Stomach (tissue), 9 donors: ENCODE measurements around the gene SAMD15. TPM values are rescaled to one million over a fixed set of nuclear protein-coding genes. Genes with fewer than 3 reads are reported as not detected.

Experiments used
- DNase-seq, 2 donors: peaks; one replicate each; pipeline versions ENCODE4 v3.0.0 to v3.0.0-alpha.2; 2013 to 2019
- H3K27ac ChIP-seq, 5 donors: fragments of 200-600 bp in 4 of 5; sonication (generic) in 4 of 5; one replicate each; pipeline ENCODE4 v1.5.1; 2013 to 2019; ENCODE audit warnings: mild to moderate bottlenecking in 1 of 5, moderate library complexity in 1 of 5
- H3K27me3 ChIP-seq, 3 donors: fragments of 200-600 bp; sonication (generic); one replicate each; pipeline ENCODE4 v1.5.1; 2017 to 2019; ENCODE audit warnings: mixed run types in 1 of 3
- H3K36me3 ChIP-seq, 4 donors: fragments of 200-600 bp; sonication (generic); 1 replicate in 3 of 4; 2 replicates in 1 of 4; pipeline ENCODE4 v1.5.1; 2016 to 2019
- H3K4me1 ChIP-seq, 4 donors: fragments of 200-600 bp; sonication (generic); one replicate each; pipeline ENCODE4 v1.5.1; 2016 to 2019
- H3K4me3 ChIP-seq, 4 donors: fragments of 200-600 bp; sonication (generic) in 3 of 4; one replicate each; pipeline ENCODE4 v1.5.1; 2016 to 2019; ENCODE audit warnings: mild to moderate bottlenecking in 1 of 4
- H3K9me3 ChIP-seq, 4 donors: fragments of 200-600 bp; sonication (generic); one replicate each; pipeline ENCODE4 v1.5.1; 2016 to 2019
- CTCF ChIP-seq, 7 experiments: fragments of 450-650 bp in 4 of 7; fragments of 200-600 bp in 3 of 7; sonication (generic) in 3 of 7; IDR thresholded peaks; one replicate each; pipeline ENCODE4 v1.5.1; 2016 to 2019; ENCODE audit warnings: antibody characterized with exemption in 7 of 7, control low read depth in 2 of 7, mild to moderate bottlenecking in 1 of 7
- EP300 ChIP-seq: sonication (generic); formaldehyde crosslinking; IDR thresholded peaks from one replicate; pipeline ENCODE4 v1.6.1; 2017; ENCODE audit warnings: antibody characterized with exemption
- POLR2A ChIP-seq, 4 donors: fragments of 450-650 bp; IDR thresholded peaks; one replicate each; pipeline ENCODE4 v1.6.1; 2016; ENCODE audit warnings: antibody characterized with exemption in 4 of 4, control low read depth in 2 of 4, mild to moderate bottlenecking in 1 of 4, moderate library complexity in 1 of 4
- POLR2AphosphoS5 ChIP-seq, 3 donors: sonication (generic); formaldehyde crosslinking; IDR thresholded peaks; one replicate each; pipeline ENCODE4 v1.6.1; 2016; ENCODE audit warnings: antibody characterized with exemption in 3 of 3
- WGBS, 5 donors: extraction: QIAGEN DNeasy Blood & Tissue Kit in 3 of 5; methylation state at CpG; one replicate each; pipeline versions ENCODE4 v1.1.5 to v1.1.7; 2013 to 2018; 5-methylcytosine and 5-hydroxymethylcytosine counted together
- intact Hi-C: fragments of 100-400 bp; cut with DNase I; formaldehyde crosslinking; loops from one replicate; pipeline ENCODE4 v1.15.1; 2023; ENCODE audit warnings: low total_unique reads
- polyA plus RNA-seq, 3 donors: library from polyadenylated mRNA; stranded (reverse); fragments of 200-250 nt; gene quantifications; one replicate each; pipeline ENCODE4 v1.2.3, GENCODE V29; 2013
- total RNA-seq, 5 donors: library from RNA; depleted of rRNA; stranded (reverse); fragments of >200 nt; gene quantifications; one replicate each; pipeline versions ENCODE4 v1.1.0 to v1.2.3, GENCODE V29; 2014 to 2016
- donor health status: healthy with polysubstance abuse.
- donor health status: Bipolar disorder and iron deficiency.
- donor health status: healthy.

The SAMD15 gene
- total and polyA plus RNA-seq, 8 donors: under 0.01 to 1.4 (median 0.52) TPM; not detected in 2

- intact Hi-C loops: no loop called here
- H3K4me3 ChIP-seq: no peak overlapping the region
- no peaks in the 10 kb centered on the region for H3K9me3 ChIP-seq
- no peaks in the 10 kb centered on the region for H3K27me3 ChIP-seq
- H3K36me3 ChIP-seq: no peaks in the 10 kb centered on the region
- H3K27ac ChIP-seq: no peak overlapping the region
- 90 to 95% (median 92%) methylated on average over 1 of the region's 1 CpG for WGBS, 5 donors
- no peak for DNase-seq
- TF ChIP-seq POLR2A (IDR thresholded peaks at IDR 0.05): no peak
- no peak for TF ChIP-seq POLR2AphosphoS5 (IDR thresholded peaks at IDR 0.05)
- no peak for TF ChIP-seq CTCF (IDR thresholded peaks at IDR 0.05)
- no peak for TF ChIP-seq EP300
- H3K4me1 ChIP-seq: no peaks in the 10 kb centered on the region
Observed at GRCh38 chr14:77359626-77360025, 17.6 kb upstream of the SAMD15 start.

- H3K4me1 ChIP-seq: no peaks in the 10 kb centered on the region
- H3K27me3 ChIP-seq: no peaks in the 10 kb centered on the region
- H3K27ac ChIP-seq: no peak overlapping the region
- no peak for DNase-seq
- intact Hi-C loops: no loop called here
- no peaks in the 10 kb centered on the region for H3K9me3 ChIP-seq
- no peaks in the 10 kb centered on the region for H3K36me3 ChIP-seq
- TF ChIP-seq POLR2AphosphoS5 (IDR thresholded peaks at IDR 0.05) (no peak), CTCF (IDR thresholded peaks at IDR 0.05) (no peak), EP300 (no peak), POLR2A (IDR thresholded peaks at IDR 0.05) (no peak)
- no peak overlapping the region for H3K4me3 ChIP-seq
- WGBS, 5 donors: 82 to 90% (median 87%) methylated on average over 3 of the region's 3 CpGs
Observed at GRCh38 chr14:77364146-77364545, 13.0 kb upstream of the SAMD15 start.

GRCh38 chr14:77369285-77369684 lies 7.9 kb upstream of the SAMD15 start:
- Histone ChIP-seq H3K4me3 (no peak overlapping the region), H3K27me3 (no peaks in the 10 kb centered on the region), H3K4me1 (peaks cover 0 to 7% (median 2%) of the 10 kb centered on the region in 4 donors), H3K36me3 (no peaks in the 10 kb centered on the region), H3K9me3 (no peaks in the 10 kb centered on the region), H3K27ac (no peak overlapping the region)
- DNase-seq: no peak
- intact Hi-C loops: no loop called here
- 19 to 87% (median 73%) methylated on average over 1 of the region's 1 CpG for WGBS, 5 donors
- no peak for TF ChIP-seq EP300
- no peak for TF ChIP-seq CTCF (IDR thresholded peaks at IDR 0.05)
- TF ChIP-seq POLR2AphosphoS5 (IDR thresholded peaks at IDR 0.05): no peak
- no peak for TF ChIP-seq POLR2A (IDR thresholded peaks at IDR 0.05)

- 46 to 56% (median 49%) methylated on average over 4 of the region's 4 CpGs for WGBS, 5 donors
- Histone ChIP-seq H3K4me1 (peaks cover 0 to 30% (median 18%) of the 10 kb centered on the region in 4 donors), H3K9me3 (no peaks in the 10 kb centered on the region), H3K27me3 (no peaks in the 10 kb centered on the region), H3K36me3 (no peaks in the 10 kb centered on the region), H3K4me3 (no peak overlapping the region), H3K27ac (no peak overlapping the region)
- TF ChIP-seq CTCF (IDR thresholded peaks at IDR 0.05) (no peak), POLR2A (IDR thresholded peaks at IDR 0.05) (no peak), EP300 (no peak), POLR2AphosphoS5 (IDR thresholded peaks at IDR 0.05) (no peak)
- intact Hi-C loops: no loop called here
- no peak for DNase-seq
Observed at GRCh38 chr14:77372304-77372841, 4.8 kb upstream of the SAMD15 start.
